Heart left ventricle (tissue), 16 donors: ENCODE measurements around the gene MRPS21. TPM values are rescaled to one million over a fixed set of nuclear protein-coding genes. Genes with fewer than 3 reads are reported as not detected.

Experiments used
- ATAC-seq, 4 donors: fragments of 200-7000 bp; cut with Tn5 transposase; one replicate each; pipeline ENCODE4 v1.9.1; 2020 to 2022; ENCODE audit warnings: moderate library complexity in 4 of 4, mild to moderate bottlenecking in 3 of 4, moderate number of reproducible peaks in 1 of 4
- DNase-seq, 5 donors: peaks; one replicate each; pipeline ENCODE4 v3.0.0-alpha.2; 2020
- H3K27ac ChIP-seq, 12 donors: fragments of 200-600 bp; sonication (generic) in 4 of 12; one replicate each; pipeline versions ENCODE4 v1.5.0 to v1.8.0; 2016 to 2022; ENCODE audit warnings: mild to moderate bottlenecking in 2 of 12
- H3K27me3 ChIP-seq, 9 donors: fragments of 200-600 bp; sonication (generic) in 2 of 9; one replicate each; pipeline versions ENCODE4 v1.5.1 to v1.8.0; 2016 to 2022; ENCODE audit warnings: mild to moderate bottlenecking in 3 of 9
- H3K36me3 ChIP-seq, 9 donors: fragments of 200-600 bp; sonication (generic) in 2 of 9; one replicate each; pipeline versions ENCODE4 v1.5.0 to v1.8.0; 2018 to 2022; ENCODE audit warnings: mild to moderate bottlenecking in 2 of 9
- H3K4me1 ChIP-seq, 12 donors: fragments of 200-600 bp; sonication (generic) in 4 of 12; one replicate each; pipeline versions ENCODE4 v1.5.0 to v1.8.0; 2016 to 2022; ENCODE audit warnings: mild to moderate bottlenecking in 3 of 12
- H3K4me3 ChIP-seq, 12 donors: fragments of 200-600 bp; sonication (generic) in 4 of 12; one replicate each; pipeline versions ENCODE4 v1.5.0 to v1.8.0; 2017 to 2022; ENCODE audit warnings: mild to moderate bottlenecking in 9 of 12, moderate library complexity in 4 of 12
- H3K9me3 ChIP-seq, 12 donors: fragments of 200-600 bp; sonication (generic) in 4 of 12; one replicate each; pipeline versions ENCODE4 v1.5.0 to v1.8.0; 2016 to 2022; ENCODE audit warnings: mild to moderate bottlenecking in 1 of 12
- POLR2A ChIP-seq, 2 donors: fragments of 450-650 bp; IDR thresholded peaks; one replicate each; pipeline ENCODE4 v1.6.1; 2017; ENCODE audit warnings: antibody characterized with exemption in 2 of 2, mild to moderate bottlenecking in 2 of 2, moderate library complexity in 2 of 2
- WGBS, 4 donors: extraction: QIAGEN DNeasy Blood & Tissue Kit in 2 of 4; methylation state at CpG; one replicate each; pipeline versions ENCODE4 v1.1.5 to v1.1.7; 2013 to 2018; 5-methylcytosine and 5-hydroxymethylcytosine counted together
- intact Hi-C, 10 donors: fragments of 100-400 bp; cut with DNase I; formaldehyde crosslinking; loops; one replicate each; pipeline versions ENCODE4 v1.11.1 to v1.14.2; 2022
- polyA plus RNA-seq, 2 donors: library from polyadenylated mRNA; stranded (reverse); fragments of 200-250 nt; gene quantifications; one replicate each; pipeline ENCODE4 v1.2.3, GENCODE V29; 2013
- total RNA-seq, 9 donors: library from RNA; depleted of rRNA in 2 of 9; stranded (reverse); fragments of >200 nt in 2 of 9; fragmentation: NEBNext Ultra II Directional in 3 of 9; extraction: Animal tissue kit (Norgen Biotek cat#: 25700) in 3 of 9; gene quantifications; one replicate each; pipeline versions ENCODE4 v1.1.0 to v1.2.4, GENCODE V29; 2016 to 2023
- TF ChIP-seq, protein P1 (sequence below), 12 donors: fragments of 200-600 bp; sonication (generic) in 4 of 12; IDR thresholded peaks; one replicate each; pipeline versions ENCODE4 v1.5.0 to v1.8.0; 2018 to 2022; ENCODE audit warnings: antibody characterized with exemption in 12 of 12, mild to moderate bottlenecking in 5 of 12
- donor health status: ischemic (EF 13 %, LVEDD 7.1; RV severe dilation, severe dysfunction).
- donor health status: healthy with polysubstance abuse.
- donor health status: DM: no; HTN: yes; CAD: no.
- donor health status: DM: no; HTN: no; CAD: no.
- donor health status: ischemic (EF 25% LVEDD 6.9; RV normal size, moderate dysfunction).
- donor health status: ischemic (EF 25% LVEDD 5.7; RV mildly dilated, moderate dysfunction).
- donor health status: healthy.
- donor health status: DM: yes; HTN: yes; CAD: no.
- donor health status: ischemic (EF 35%, LVEDD 5.7; RV mildly dilated, moderate dysfunction).
- donor health status: nonischemic (EF 11% LVEDD 7.7; RV severe dilation, severe dysfunction).
- donor health status: DM: yes; HTN: yes; CAD: no.
- donor health status: PGD.
- donor health status: ischemic (EF 29% LVEDD 5.4; RV normal size, mild dysfunction).
- donor health status: nonischemic (EF 23%, LVEDD 6.1; RV moderate dilation, normal function).

MRPS21 gene
- total and polyA plus RNA-seq, 11 donors, result 44.5 to 139 (median 64.2) TPM

DNA sequence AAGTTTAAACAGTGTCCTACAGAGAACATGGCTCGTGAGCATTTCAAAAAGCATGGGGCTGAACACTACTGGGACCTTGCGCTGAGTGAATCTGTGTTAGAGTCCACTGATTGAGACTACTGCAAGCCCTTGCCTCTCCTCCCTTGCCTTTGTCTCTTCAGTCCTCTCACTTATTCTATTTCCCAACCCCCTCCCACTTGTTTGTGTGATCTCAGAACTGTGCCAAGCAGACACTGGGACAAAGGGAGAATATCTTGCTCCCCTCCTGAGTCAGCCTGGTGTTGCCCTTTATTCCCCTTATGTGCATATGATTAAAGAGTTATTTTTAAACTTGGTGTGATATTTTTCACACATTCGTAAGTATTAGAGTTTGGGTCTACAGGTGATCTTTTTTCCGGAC lies 59.2 kb downstream of the MRPS21 start:
- 82 to 88% (median 85%) methylated on average over 4 of the region's 4 CpGs for WGBS, 4 donors
- ATAC-seq (peak; percentile 20 to 81 (median 62)), DNase-seq (no peak)
- H3K27me3 ChIP-seq, result no peaks in the 10 kb centered on the region
- H3K9me3 ChIP-seq, result no peaks in the 10 kb centered on the region
- intact Hi-C loops, result no loop called here
- peaks cover 0 to 82% (median 80%) of the 10 kb centered on the region in 9 donors for H3K36me3 ChIP-seq
- no peak for TF ChIP-seq POLR2A (IDR thresholded peaks at IDR 0.05)
- TF ChIP-seq, protein P1, sequence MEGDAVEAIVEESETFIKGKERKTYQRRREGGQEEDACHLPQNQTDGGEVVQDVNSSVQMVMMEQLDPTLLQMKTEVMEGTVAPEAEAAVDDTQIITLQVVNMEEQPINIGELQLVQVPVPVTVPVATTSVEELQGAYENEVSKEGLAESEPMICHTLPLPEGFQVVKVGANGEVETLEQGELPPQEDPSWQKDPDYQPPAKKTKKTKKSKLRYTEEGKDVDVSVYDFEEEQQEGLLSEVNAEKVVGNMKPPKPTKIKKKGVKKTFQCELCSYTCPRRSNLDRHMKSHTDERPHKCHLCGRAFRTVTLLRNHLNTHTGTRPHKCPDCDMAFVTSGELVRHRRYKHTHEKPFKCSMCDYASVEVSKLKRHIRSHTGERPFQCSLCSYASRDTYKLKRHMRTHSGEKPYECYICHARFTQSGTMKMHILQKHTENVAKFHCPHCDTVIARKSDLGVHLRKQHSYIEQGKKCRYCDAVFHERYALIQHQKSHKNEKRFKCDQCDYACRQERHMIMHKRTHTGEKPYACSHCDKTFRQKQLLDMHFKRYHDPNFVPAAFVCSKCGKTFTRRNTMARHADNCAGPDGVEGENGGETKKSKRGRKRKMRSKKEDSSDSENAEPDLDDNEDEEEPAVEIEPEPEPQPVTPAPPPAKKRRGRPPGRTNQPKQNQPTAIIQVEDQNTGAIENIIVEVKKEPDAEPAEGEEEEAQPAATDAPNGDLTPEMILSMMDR (IDR thresholded peaks at IDR 0.05), result no peak
- H3K27ac ChIP-seq, result no peak overlapping the region
- H3K4me3 ChIP-seq, result no peak overlapping the region
- no peaks in the 10 kb centered on the region for H3K4me1 ChIP-seq

Other genes starting within 250 kb of the MRPS21 start
- 10 to 100 TPM; 39.1 to 67.7 (median 49.5) TPM for gene VPS45, start 226.1 kb upstream of the MRPS21 start, total RNA-seq
- 10 to 100 TPM; 30.4 to 36.3 TPM for gene VPS45, start 226.1 kb upstream of the MRPS21 start, polyA plus RNA-seq
- gene PLEKHO1, start 143.9 kb upstream of the MRPS21 start, total RNA-seq, result 100 to 1,000 TPM in 2 of 9 donors, 10 to 100 TPM in 7; 46.8 to 152 (median 67.6) TPM
- 100 to 1,000 TPM; 184 to 200 TPM for gene PLEKHO1, start 143.9 kb upstream of the MRPS21 start, polyA plus RNA-seq
- gene ANP32E, start 57.7 kb upstream of the MRPS21 start, total RNA-seq, result 10 to 100 TPM; 12.6 to 59.9 (median 33.6) TPM
- gene ANP32E, start 57.7 kb upstream of the MRPS21 start, polyA plus RNA-seq, result 10 to 100 TPM; 25.3 to 43.6 TPM
- gene CA14, start 36.1 kb upstream of the MRPS21 start, total RNA-seq, result 10 to 100 TPM in 1 of 9 donors, 1 to 10 TPM in 7, under 1 TPM in 1; 0.56 to 16.5 (median 4.2) TPM
- gene CA14, start 36.1 kb upstream of the MRPS21 start, polyA plus RNA-seq, result 10 to 100 TPM in 1 of 2 donors, 1 to 10 TPM in 1; 3.1 to 22.2 TPM
- gene APH1A, start 24.8 kb upstream of the MRPS21 start, total RNA-seq, result 100 to 1,000 TPM in 1 of 9 donors, 10 to 100 TPM in 8; 50.1 to 102 (median 59.8) TPM
- gene APH1A, start 24.8 kb upstream of the MRPS21 start, polyA plus RNA-seq, result 10 to 100 TPM; 53.9 to 97.8 TPM
- 10 to 100 TPM in 6 of 9 donors, 1 to 10 TPM in 3; 5.0 to 30.5 (median 10.7) TPM for gene C1orf54, start 21.1 kb upstream of the MRPS21 start, total RNA-seq
- 10 to 100 TPM; 18.5 to 20.9 TPM for gene C1orf54, start 21.1 kb upstream of the MRPS21 start, polyA plus RNA-seq
- 10 to 100 TPM in 4 of 9 donors, 1 to 10 TPM in 5; 2.3 to 23.9 (median 7.1) TPM for gene CIART, start 11.3 kb upstream of the MRPS21 start, total RNA-seq
- gene CIART, start 11.3 kb upstream of the MRPS21 start, polyA plus RNA-seq, result 10 to 100 TPM in 1 of 2 donors, 1 to 10 TPM in 1; 4.1 to 15.0 TPM
- 10 to 100 TPM; 12.4 to 28.1 (median 19.5) TPM for gene PRPF3, start 27.7 kb downstream of the MRPS21 start, total RNA-seq
- 10 to 100 TPM; 17.8 to 19.5 TPM for gene PRPF3, start 27.7 kb downstream of the MRPS21 start, polyA plus RNA-seq
- gene RPRD2, start 70.3 kb downstream of the MRPS21 start, total RNA-seq, result 10 to 100 TPM; 19.4 to 33.4 (median 25.3) TPM
- 1 to 10 TPM; 6.4 to 8.6 TPM for gene RPRD2, start 70.3 kb downstream of the MRPS21 start, polyA plus RNA-seq
- gene TARS2, start 193.6 kb downstream of the MRPS21 start, total RNA-seq, result 10 to 100 TPM; 21.9 to 46.5 (median 28.9) TPM
- 10 to 100 TPM; 23.6 to 29.0 TPM for gene TARS2, start 193.6 kb downstream of the MRPS21 start, polyA plus RNA-seq
- gene ECM1, start 214.2 kb downstream of the MRPS21 start, total RNA-seq, result 10 to 100 TPM; 10.9 to 35.3 (median 15.4) TPM
- gene ECM1, start 214.2 kb downstream of the MRPS21 start, polyA plus RNA-seq, result 10 to 100 TPM; 11.3 to 15.6 TPM
- under 1 TPM in 2 of 9 donors, not detected in 7; 0.51 to 0.96 TPM for gene FALEC, start 221.9 kb downstream of the MRPS21 start, total RNA-seq
- gene FALEC, start 221.9 kb downstream of the MRPS21 start, polyA plus RNA-seq, result under 1 TPM; 0.18 to 0.46 TPM